ENCODE measurements around the gene DDX42.
"Not testable (repeated sequence)": the region's sequence is repeated elsewhere in the genome, so short reads cannot be mapped to it uniquely, and the experiment has no call there.

DDX42 gene

GRCh38 chr17:63847525-63848249 is 73.7 kb downstream of the DDX42 start:
- no peak for TF ChIP-seq ZNF274 (IDR thresholded peaks at IDR 0.05; ENCODE audit: low read depth, low read length)
- H3K4me3 ChIP-seq (ENCODE audit: low read length): no peak overlapping the region

GRCh38 chr17:63848834-63849689 is 75.1 kb downstream of the DDX42 start:
- no peak for TF ChIP-seq ZNF274 (IDR thresholded peaks at IDR 0.05; ENCODE audit: low read depth, low read length)
- H3K4me3 ChIP-seq (ENCODE audit: low read length): peak overlapping the region; percentile 18; the same call in 1 of the 2 replicates

- no peak for TF ChIP-seq ZNF274 (IDR thresholded peaks at IDR 0.05; ENCODE audit: low read depth, low read length)
- H3K4me3 ChIP-seq (ENCODE audit: low read length): no peak overlapping the region
These were observed 76.4 kb downstream of the DDX42 start for GRCh38 chr17:63850401-63850800.

- no peak overlapping the region for H3K4me3 ChIP-seq (ENCODE audit: low read length)
- no peak for TF ChIP-seq ZNF274 (IDR thresholded peaks at IDR 0.05; ENCODE audit: low read depth, low read length)
These were observed 79.3 kb downstream of the DDX42 start for GRCh38 chr17:63853260-63853659.

GRCh38 chr17:63854709-63855108 is 80.7 kb downstream of the DDX42 start:
- no peak overlapping the region for H3K4me3 ChIP-seq (ENCODE audit: low read length)
- no peak for TF ChIP-seq ZNF274 (IDR thresholded peaks at IDR 0.05; ENCODE audit: low read depth, low read length)

- no peak for TF ChIP-seq ZNF274 (IDR thresholded peaks at IDR 0.05; ENCODE audit: low read depth, low read length)
- H3K4me3 ChIP-seq (ENCODE audit: low read length): no peak overlapping the region
These were observed 81.2 kb downstream of the DDX42 start for GRCh38 chr17:63855185-63855584.

- H3K4me3 ChIP-seq (ENCODE audit: low read length): not testable (repeated sequence)
These were observed 82.5 kb downstream of the DDX42 start for GRCh38 chr17:63856425-63856824.

GRCh38 chr17:63859257-63859656 is 85.3 kb downstream of the DDX42 start:
- H3K4me3 ChIP-seq (ENCODE audit: low read length): no peak overlapping the region
- no peak for TF ChIP-seq ZNF274 (IDR thresholded peaks at IDR 0.05; ENCODE audit: low read depth, low read length)

- not testable (repeated sequence) for H3K4me3 ChIP-seq (ENCODE audit: low read length)
These were observed 92.7 kb downstream of the DDX42 start for GRCh38 chr17:63866625-63867024.
